Tibial artery (tissue), 4 donors: ENCODE data around the gene MAP2K3.

Source experiments
- DNase-seq, 2 donors: peaks; one replicate each; pipeline ENCODE4 v3.0.0-alpha.2; 2019
- H3K27ac ChIP-seq, 2 donors: fragments of 200-600 bp; sonication (generic) in 1 of 2; 1 replicate in 1 of 2; 2 replicates in 1 of 2; pipeline ENCODE4 v1.5.1; 2018 to 2019; ENCODE audit warnings: mild to moderate bottlenecking in 1 of 2
- H3K27me3 ChIP-seq, 2 donors: fragments of 200-600 bp; sonication (generic) in 1 of 2; one replicate each; pipeline versions ENCODE4 v1.5.1 to v1.6.0; 2016 to 2019
- H3K36me3 ChIP-seq, 3 donors: fragments of 200-600 bp; sonication (generic) in 2 of 3; one replicate each; pipeline ENCODE4 v1.5.1; 2016 to 2019; ENCODE audit warnings: mild to moderate bottlenecking in 2 of 3
- H3K4me1 ChIP-seq, 4 donors: fragments of 200-600 bp; sonication (generic) in 2 of 4; 1 replicate in 3 of 4; 2 replicates in 1 of 4; pipeline ENCODE4 v1.5.1; 2016 to 2019
- H3K4me3 ChIP-seq, 2 donors: fragments of 200-600 bp; sonication (generic) in 1 of 2; 1 replicate in 1 of 2; 2 replicates in 1 of 2; pipeline ENCODE4 v1.5.1; 2018 to 2019; ENCODE audit warnings: mild to moderate bottlenecking in 2 of 2
- H3K9me3 ChIP-seq, 3 donors: fragments of 200-600 bp; sonication (generic) in 1 of 3; one replicate each; pipeline ENCODE4 v1.5.1; 2016 to 2019
- intact Hi-C: fragments of 100-400 bp; cut with DNase I; formaldehyde crosslinking; loops from one replicate; pipeline ENCODE4 v1.15.0; 2023; ENCODE audit warnings: low total_unique reads
- TF ChIP-seq, protein P1 (sequence below), 2 experiments: fragments of 200-600 bp in 1 of 2; fragments of 450-650 bp in 1 of 2; IDR thresholded peaks; one replicate each; pipeline ENCODE4 v1.5.1; 2017 to 2019; ENCODE audit warnings: antibody characterized with exemption in 2 of 2, mild to moderate bottlenecking in 1 of 2, moderate library complexity in 1 of 2

MAP2K3 gene

DNA sequence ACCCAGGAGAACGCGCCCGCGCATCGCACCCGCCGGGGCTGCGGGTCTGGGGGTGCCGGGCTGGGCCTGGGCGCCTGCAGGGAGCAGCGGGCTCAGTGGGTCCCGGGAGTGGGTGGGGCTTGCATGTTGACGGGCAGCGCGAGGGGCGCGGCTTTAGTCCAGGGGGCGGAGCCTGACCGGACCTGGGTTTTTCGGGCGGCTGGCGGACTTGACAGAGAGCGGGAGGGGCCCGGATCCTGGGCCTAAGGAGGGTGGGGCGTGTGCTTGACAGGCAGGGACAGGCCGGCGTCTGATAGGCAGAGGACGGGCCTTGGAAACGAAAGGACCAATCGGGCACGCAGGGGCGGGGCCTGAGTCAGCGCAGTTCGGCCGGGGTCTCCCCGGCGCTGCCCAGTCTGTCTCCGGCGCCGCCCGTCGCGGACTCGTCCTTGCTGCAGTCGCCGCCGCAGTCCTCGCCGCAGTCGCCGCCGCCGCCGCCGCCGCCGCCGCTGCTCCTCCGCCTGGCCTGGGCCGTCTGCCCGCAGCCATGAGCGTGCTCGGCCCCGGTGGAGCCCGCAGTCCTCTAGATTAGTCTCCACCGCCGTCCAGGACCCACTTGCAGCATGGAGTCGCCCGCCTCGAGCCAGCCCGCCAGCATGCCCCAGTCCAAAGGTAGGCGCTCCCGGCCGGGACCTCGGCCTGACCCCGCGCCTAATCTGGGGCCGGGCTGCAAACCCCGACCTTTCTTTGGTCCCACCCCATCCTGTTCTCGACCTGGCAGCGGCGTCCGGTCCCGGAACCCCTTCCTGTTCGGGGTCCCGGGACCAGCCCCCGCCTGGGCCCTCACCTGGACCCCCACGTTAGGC is at the start of gene MAP2K3:
TSS of gene MAP2K3 (plus strand) at position 393 of the 845 bp plus-strand sequence. CDS start at position 603, 210 bp downstream.
- H3K4me3 ChIP-seq: peak within 1 kb of the TSS; percentile 63 to 97
- no peaks in the 10 kb centered on the region for H3K36me3 ChIP-seq
- peak within 1 kb of the TSS; percentile 86 to 97 for H3K27ac ChIP-seq
- H3K9me3 ChIP-seq: no peaks in the 10 kb centered on the region
- peaks cover 4 to 76% (median 60%) of the 10 kb centered on the region in 4 donors for H3K4me1 ChIP-seq
- TF ChIP-seq, protein P1, sequence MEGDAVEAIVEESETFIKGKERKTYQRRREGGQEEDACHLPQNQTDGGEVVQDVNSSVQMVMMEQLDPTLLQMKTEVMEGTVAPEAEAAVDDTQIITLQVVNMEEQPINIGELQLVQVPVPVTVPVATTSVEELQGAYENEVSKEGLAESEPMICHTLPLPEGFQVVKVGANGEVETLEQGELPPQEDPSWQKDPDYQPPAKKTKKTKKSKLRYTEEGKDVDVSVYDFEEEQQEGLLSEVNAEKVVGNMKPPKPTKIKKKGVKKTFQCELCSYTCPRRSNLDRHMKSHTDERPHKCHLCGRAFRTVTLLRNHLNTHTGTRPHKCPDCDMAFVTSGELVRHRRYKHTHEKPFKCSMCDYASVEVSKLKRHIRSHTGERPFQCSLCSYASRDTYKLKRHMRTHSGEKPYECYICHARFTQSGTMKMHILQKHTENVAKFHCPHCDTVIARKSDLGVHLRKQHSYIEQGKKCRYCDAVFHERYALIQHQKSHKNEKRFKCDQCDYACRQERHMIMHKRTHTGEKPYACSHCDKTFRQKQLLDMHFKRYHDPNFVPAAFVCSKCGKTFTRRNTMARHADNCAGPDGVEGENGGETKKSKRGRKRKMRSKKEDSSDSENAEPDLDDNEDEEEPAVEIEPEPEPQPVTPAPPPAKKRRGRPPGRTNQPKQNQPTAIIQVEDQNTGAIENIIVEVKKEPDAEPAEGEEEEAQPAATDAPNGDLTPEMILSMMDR (IDR thresholded peaks at IDR 0.05): peak in 1 of 2 experiments; percentile 3
- intact Hi-C loops: loop anchor here (5.0 to 10.0 kb wide), 3 partner anchors 117 to 240 kb away; partner anchors contain the start of gene USP22
- no peaks in the 10 kb centered on the region for H3K27me3 ChIP-seq
- peak; percentile 99 to 100 for DNase-seq

DNA sequence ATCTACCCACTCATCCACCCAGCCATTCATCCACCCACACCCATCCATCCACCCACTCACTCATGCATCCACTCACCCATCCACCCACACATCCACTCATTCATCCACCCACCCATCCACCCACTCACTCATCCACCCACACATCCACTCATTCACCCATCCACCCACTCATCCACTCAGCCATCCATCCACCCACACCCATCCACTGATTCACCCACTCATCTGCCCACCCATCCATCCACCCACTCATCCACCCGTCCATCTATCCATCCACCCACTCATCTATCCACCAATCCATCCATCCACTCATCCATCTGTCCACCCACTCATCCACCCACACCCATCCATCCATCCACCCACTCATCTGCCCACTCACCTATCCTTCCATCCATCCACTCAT is 48.6 kb upstream of the MAP2K3 start:
- no peaks in the 10 kb centered on the region for H3K27me3 ChIP-seq
- no peaks in the 10 kb centered on the region for H3K9me3 ChIP-seq
- no peak for DNase-seq
- H3K36me3 ChIP-seq: no peaks in the 10 kb centered on the region
- peaks cover 0 to 8% (median 0%) of the 10 kb centered on the region in 4 donors for H3K4me1 ChIP-seq
- TF ChIP-seq, protein P1 (IDR thresholded peaks at IDR 0.05): no peak
- no peak overlapping the region for H3K4me3 ChIP-seq
- H3K27ac ChIP-seq: no peak overlapping the region
- intact Hi-C loops: no loop called here

- intact Hi-C loops: loop anchor here (10.0 kb wide), 1 partner anchor 115 kb away; the partner anchor contains the start of gene DHRS7B
- no peak for DNase-seq
- no peaks in the 10 kb centered on the region for H3K9me3 ChIP-seq
- H3K4me1 ChIP-seq: peaks cover 0 to 37% (median 11%) of the 10 kb centered on the region in 4 donors
- no peak overlapping the region for H3K27ac ChIP-seq
- H3K4me3 ChIP-seq: no peak overlapping the region
- H3K36me3 ChIP-seq: peaks cover 0 to 29% (median 27%) of the 10 kb centered on the region in 3 donors
- TF ChIP-seq, protein P1 (IDR thresholded peaks at IDR 0.05): peak; percentile 35 to 40
- H3K27me3 ChIP-seq: no peaks in the 10 kb centered on the region
Measured at GRCh38 chr17:21239680-21240368, 44.7 kb upstream of the MAP2K3 start.

- Histone ChIP-seq H3K27ac (no peak overlapping the region), H3K4me3 (no peak overlapping the region), H3K27me3 (no peaks in the 10 kb centered on the region), H3K36me3 (peaks cover 0 to 29% (median 27%) of the 10 kb centered on the region in 3 donors), H3K4me1 (peaks cover 0 to 38% (median 11%) of the 10 kb centered on the region in 4 donors), H3K9me3 (no peaks in the 10 kb centered on the region)
- DNase-seq: no peak
- TF ChIP-seq, protein P1 (IDR thresholded peaks at IDR 0.05): no peak
- intact Hi-C loops: loop anchor here (10.0 kb wide), 1 partner anchor 116 kb away; the partner anchor contains the start of gene DHRS7B
Measured at GRCh38 chr17:21240369-21241055, 44.0 kb upstream of the MAP2K3 start.

DNA sequence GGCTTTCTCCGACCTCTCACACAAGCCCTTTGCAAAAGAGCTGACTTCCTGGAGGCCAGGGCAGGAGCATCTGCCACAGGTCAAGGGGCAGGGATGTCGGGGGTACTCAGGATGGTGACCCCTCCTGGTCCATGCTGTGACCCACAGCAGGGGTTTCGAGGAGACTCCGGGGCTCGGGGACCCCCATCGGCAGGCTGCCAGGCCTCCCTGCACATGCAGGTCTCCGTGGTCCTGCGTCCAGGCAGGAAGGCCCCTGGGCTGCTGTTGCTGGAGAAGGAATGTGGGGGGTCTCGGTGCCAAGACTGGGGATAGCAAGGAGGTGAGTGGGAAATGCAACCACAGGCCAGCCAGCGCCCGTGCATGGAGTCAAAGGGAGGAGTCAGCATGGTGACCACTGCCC is 42.9 kb upstream of the MAP2K3 start:
- TF ChIP-seq, protein P1 (IDR thresholded peaks at IDR 0.05): no peak
- no peak overlapping the region for H3K27ac ChIP-seq
- intact Hi-C loops: loop anchor here (10.0 kb wide), 1 partner anchor 117 kb away; the partner anchor contains the start of gene DHRS7B
- H3K9me3 ChIP-seq: no peaks in the 10 kb centered on the region
- no peaks in the 10 kb centered on the region for H3K27me3 ChIP-seq
- H3K4me1 ChIP-seq: peaks cover 0 to 45% (median 17%) of the 10 kb centered on the region in 4 donors
- no peak overlapping the region for H3K4me3 ChIP-seq
- peaks cover 0 to 29% (median 27%) of the 10 kb centered on the region in 3 donors for H3K36me3 ChIP-seq
- DNase-seq: no peak
